IMR-90 (cell line): Measurements from ENCODE around the gene HDGFL2. TPM values are rescaled to one million over a fixed set of nuclear protein-coding genes. Genes with fewer than 3 reads are reported as not detected.

Experiments
- ATAC-seq: fragments of 200-7000 bp; cut with Tn5 transposase; 2 replicates; pipeline ENCODE4 v1.9.1; 2020; ENCODE audit warnings: low read depth, mild to moderate bottlenecking, moderate library complexity
- BruUV-seq: library from RNA; stranded (reverse); fragments of 400-500 nt; replicated peaks from 2 replicates; lab custom pipeline; 2021; lab: Mats Ljungman, UMichigan
- CTCF ChIA-PET: fragments of 300-600 bp; formaldehyde crosslinking; extraction: SDS; loops from one replicate; lab custom pipeline; 2021; ENCODE audit warnings: antibody characterized with exemption; lab: Yijun Ruan, JAX
- POLR2A ChIA-PET: fragments of 300-600 bp; sonication (Branson Sonifier 250); formaldehyde crosslinking; loops from one replicate; lab custom pipeline; 2022; ENCODE audit warnings: antibody characterized with exemption; ENCODE audit not compliant: unreplicated experiment; lab: Charles Lee
- DNase-seq: peaks from one replicate; pipeline ENCODE4 v3.0.0; 2013
- H2AFZ ChIP-seq: replicated peaks from 2 replicates; pipeline ENCODE3; 2013; ENCODE audit warnings: low read length, mild to moderate bottlenecking; ENCODE audit not compliant: poor library complexity
- H2AK5ac ChIP-seq: 2 replicates; pipeline ENCODE4 v1.6.1; 2013; ENCODE audit warnings: low read depth, low read length, inconsistent platforms
- H2AK9ac ChIP-seq: replicated peaks from 2 replicates; pipeline ENCODE3; 2013; ENCODE audit warnings: mild to moderate bottlenecking, low read depth, low read length, moderate library complexity; ENCODE audit not compliant: poor library complexity
- H2BK120ac ChIP-seq: 2 replicates; pipeline ENCODE4 v1.6.1; 2013; ENCODE audit warnings: low read depth, low read length, inconsistent platforms
- H2BK15ac ChIP-seq: 3 replicates; pipeline ENCODE4 v1.6.1; 2013; ENCODE audit warnings: low read depth, low read length, inconsistent platforms
- H2BK20ac ChIP-seq: 2 replicates; pipeline ENCODE4 v1.6.1; 2013; ENCODE audit warnings: low read depth, mild to moderate bottlenecking, inconsistent platforms, low read length, moderate library complexity
- H2BK5ac ChIP-seq: 2 replicates; pipeline ENCODE4 v1.6.1; 2013; ENCODE audit warnings: mild to moderate bottlenecking, low read depth, low read length, inconsistent platforms; ENCODE audit not compliant: poor library complexity, severe bottlenecking
- H3K14ac ChIP-seq: replicated peaks from 2 replicates; pipeline ENCODE4 v1.6.1; 2013; ENCODE audit warnings: low read depth, low read length, inconsistent platforms
- H3K18ac ChIP-seq: 2 replicates; pipeline ENCODE4 v1.6.1; 2013; ENCODE audit warnings: low read depth, low read length, control low read depth
- H3K23ac ChIP-seq: 2 replicates; pipeline ENCODE4 v1.6.1; 2013; ENCODE audit warnings: low read depth, low read length, inconsistent platforms
- H3K27ac ChIP-seq: 2 replicates; pipeline ENCODE4 v1.5.1; 2013; ENCODE audit warnings: mild to moderate bottlenecking, control low read depth, low read length; ENCODE audit not compliant: insufficient read depth
- H3K27me3 ChIP-seq: 2 replicates; pipeline ENCODE4 v1.6.1; 2013; ENCODE audit warnings: low read length; ENCODE audit not compliant: control insufficient read depth, insufficient read depth
- H3K36me3 ChIP-seq: 2 replicates; pipeline ENCODE4 v1.6.1; 2013; ENCODE audit warnings: low read length, mixed read lengths; ENCODE audit not compliant: control insufficient read depth, insufficient read depth
- H3K4ac ChIP-seq: 2 replicates; pipeline ENCODE4 v1.6.1; 2013; ENCODE audit warnings: low read depth, low read length, inconsistent platforms
- H3K4me1 ChIP-seq: 2 replicates; pipeline ENCODE4 v1.6.1; 2013; ENCODE audit warnings: low read length, mixed read lengths; ENCODE audit not compliant: control insufficient read depth, insufficient read depth
- H3K4me2 ChIP-seq: 2 replicates; pipeline ENCODE4 v1.6.1; 2013; ENCODE audit warnings: low read depth, mild to moderate bottlenecking, control low read depth, low read length, moderate library complexity
- H3K4me3 ChIP-seq: 2 replicates; pipeline ENCODE4 v1.5.1; 2013; ENCODE audit warnings: low read depth, mild to moderate bottlenecking, control low read depth, low read length, moderate library complexity; ENCODE audit not compliant: insufficient read depth
- H3K56ac ChIP-seq: 2 replicates; pipeline ENCODE4 v1.6.1; 2013; ENCODE audit warnings: low read length, inconsistent platforms; ENCODE audit not compliant: insufficient read depth; ENCODE audit errors: extremely low read depth
- H3K79me1 ChIP-seq, 2 experiments: 2 replicates each; pipeline ENCODE4 v1.6.1; 2013; ENCODE audit warnings: low read length in 2 of 2, inconsistent platforms in 1 of 2, low read depth in 1 of 2
- H3K9ac ChIP-seq: 2 replicates; pipeline ENCODE4 v1.6.1; 2013; ENCODE audit warnings: low read depth, low read length, control low read depth
- H3K9me1 ChIP-seq: 2 replicates; pipeline ENCODE4 v1.6.1; 2013; ENCODE audit warnings: low read length, inconsistent platforms; ENCODE audit not compliant: insufficient read depth
- H3K9me3 ChIP-seq: 2 replicates; pipeline ENCODE4 v1.6.1; 2013; ENCODE audit warnings: low read length; ENCODE audit not compliant: control insufficient read depth, insufficient read depth
- H4K20me1 ChIP-seq: 2 replicates; pipeline ENCODE4 v1.6.1; 2013; ENCODE audit warnings: low read length, inconsistent platforms; ENCODE audit not compliant: insufficient read depth
- H4K5ac ChIP-seq: 2 replicates; pipeline ENCODE4 v1.6.1; 2013; ENCODE audit warnings: mild to moderate bottlenecking, low read depth, low read length, control low read depth
- H4K8ac ChIP-seq, 2 experiments: 2 replicates each; pipeline ENCODE4 v1.6.1; 2013; ENCODE audit warnings: low read depth in 2 of 2, low read length in 2 of 2, control low read depth in 1 of 2, inconsistent platforms in 1 of 2
- H4K91ac ChIP-seq: 2 replicates; pipeline ENCODE4 v1.6.1; 2013; ENCODE audit warnings: low read depth, low read length, inconsistent platforms; ENCODE audit not compliant: insufficient read depth
- MAZ ChIP-seq: IDR thresholded peaks from 2 replicates; pipeline ENCODE4 v1.6.1; 2012; ENCODE audit warnings: low read depth, mild to moderate bottlenecking, low read length, improper control_type of control experiment, moderate library complexity, borderline replicate concordance
- POLR2A ChIP-seq: IDR thresholded peaks from 2 replicates; pipeline ENCODE4 v1.6.1; 2012; ENCODE audit warnings: mild to moderate bottlenecking, low read depth, low read length
- USF2 ChIP-seq: fragments of 150-350 bp; IDR thresholded peaks from 2 replicates; pipeline ENCODE4 v1.6.1; 2017; ENCODE audit warnings: mild to moderate bottlenecking, antibody characterized with exemption, low read length, low read depth
- WGBS, 2 experiments: methylation state at CpG; one replicate each; pipeline versions ENCODE4 v1.1.5 to v1.1.7; 2013; ENCODE audit warnings: missing lambda C conversion rate in 2 of 2; ENCODE audit not compliant: insufficient read length in 1 of 2; ENCODE audit errors: extremely low coverage in 2 of 2; 5-methylcytosine and 5-hydroxymethylcytosine counted together
- dilution Hi-C: fragments of 300-500 bp; cut with HindIII; formaldehyde crosslinking; loops from one replicate; pipeline ENCODE4 v1.14.3; 2018; ENCODE audit warnings: low sequenced_read_pairs; ENCODE audit not compliant: unreplicated experiment
- in situ Hi-C: fragments of 300-500 bp; cut with MboI; formaldehyde crosslinking; loops from 3 replicates; pipeline ENCODE4 v1.14.3; 2019; ENCODE audit warnings: low sequenced_read_pairs, inconsistent platforms, mixed read lengths
- intact Hi-C: fragments of 100-400 bp; cut with micrococcal nuclease; formaldehyde crosslinking; loops from 2 replicates; pipeline ENCODE4 v1.10.0; 2022
- polyA plus RNA-seq, 3 experiments: library from polyadenylated mRNA; depleted of rRNA; stranded (reverse); fragments of >200 nt; gene quantifications; 2 replicates each; pipeline ENCODE4 v1.2.3, GENCODE V29; 2012; ENCODE audit warnings: low replicate concordance in 1 of 3
- total RNA-seq: library from RNA; depleted of rRNA; stranded (reverse); fragments of >200 nt; gene quantifications from 2 replicates; pipeline ENCODE4 v1.2.3, GENCODE V29; 2012

HDGFL2 gene
- total and polyA plus RNA-seq, 2 of the 4 experiments (the other 2 are of a cell fraction), result 35.8 to 48.5 TPM

GRCh38 chr19:4507804-4508203, 35.7 kb downstream of the HDGFL2 start:
- no peak for ATAC-seq
- Histone ChIP-seq H2AK9ac (no peak overlapping the region), H3K9ac (no peak overlapping the region), H3K79me1 (peaks cover 0 to 8% of the 10 kb centered on the region in 2 experiments; a peak in 1 of 4 replicates), H3K36me3 (peaks cover 22% of the 10 kb centered on the region), H4K91ac (no peak overlapping the region), H3K27ac (no peak overlapping the region), H3K18ac (no peak overlapping the region), H4K8ac (no peak overlapping the region), H2BK5ac (no peak overlapping the region), H3K23ac (no peak overlapping the region), H2AK5ac (no peak overlapping the region), H3K4ac (no peak overlapping the region), H2AFZ (no peak overlapping the region), H2BK120ac (no peak overlapping the region), H3K9me1 (peaks cover 8% of the 10 kb centered on the region; the same call in 1 of the 2 replicates), H3K14ac (no peak overlapping the region), H2BK15ac (no peak overlapping the region), H3K27me3 (no peaks in the 10 kb centered on the region), H3K4me2 (no peak overlapping the region), H3K9me3 (no peaks in the 10 kb centered on the region), H4K20me1 (no peaks in the 10 kb centered on the region), H3K4me1 (peaks cover 4% of the 10 kb centered on the region), H3K4me3 (no peak overlapping the region), H3K56ac (no peak overlapping the region), H4K5ac (no peak overlapping the region), H2BK20ac (no peak overlapping the region)
- WGBS, 2 experiments, result 82% methylated on average over 9 of the region's 17 CpGs; no CpG with 5 or more reads in 1 of the 2 experiments
- BruUV-seq, result no TSS peak
- intact Hi-C loops, result no loop called here
- POLR2A ChIA-PET, result no interaction called here
- dilution Hi-C loops, result no loop called here
- TF ChIP-seq USF2, result no peak
- TF ChIP-seq POLR2A, result no peak
- no peak for TF ChIP-seq MAZ
- CTCF ChIA-PET, result no interaction called here
- DNase-seq, result no peak
- in situ Hi-C loops, result no loop called here
